ENCODE measurements around the gene CIB2.

DNA sequence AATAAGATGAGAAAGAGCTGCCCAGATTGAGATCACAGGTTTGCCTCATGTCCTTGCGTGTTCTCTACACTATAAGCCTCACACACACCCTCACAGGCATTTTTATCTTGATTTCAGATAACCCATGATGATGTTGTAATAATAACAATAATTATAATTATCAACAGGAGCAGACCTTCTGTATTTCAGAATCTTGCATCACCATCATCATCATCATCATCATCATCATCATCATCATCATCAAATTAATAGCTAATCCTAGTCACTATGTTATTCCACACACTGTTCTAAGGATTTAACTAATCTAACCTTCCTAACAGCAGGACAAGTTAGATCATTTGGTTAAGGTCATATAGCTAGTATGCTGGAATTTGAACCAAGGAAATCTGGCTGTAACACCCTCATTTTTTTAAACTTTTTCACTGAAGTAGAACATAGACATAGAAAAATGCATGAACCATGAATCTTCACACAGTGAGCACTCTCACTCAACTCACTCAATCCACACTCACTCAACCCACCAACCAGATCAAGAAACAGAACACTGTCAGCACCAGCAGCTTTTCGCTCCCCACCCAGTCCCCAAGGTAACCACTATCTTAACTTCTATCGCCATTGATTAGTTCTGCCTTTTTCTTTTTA lies 40.7 kb downstream of the CIB2 start:
- TF ChIP-seq POLR2AphosphoS5 (IDR thresholded peaks at IDR 0.05) (no peak), EP300 (IDR thresholded peaks at IDR 0.05) (no peak), POLR2A (IDR thresholded peaks at IDR 0.05; ENCODE audit: low read depth) (no peak)
- TF ChIP-seq, protein P1, sequence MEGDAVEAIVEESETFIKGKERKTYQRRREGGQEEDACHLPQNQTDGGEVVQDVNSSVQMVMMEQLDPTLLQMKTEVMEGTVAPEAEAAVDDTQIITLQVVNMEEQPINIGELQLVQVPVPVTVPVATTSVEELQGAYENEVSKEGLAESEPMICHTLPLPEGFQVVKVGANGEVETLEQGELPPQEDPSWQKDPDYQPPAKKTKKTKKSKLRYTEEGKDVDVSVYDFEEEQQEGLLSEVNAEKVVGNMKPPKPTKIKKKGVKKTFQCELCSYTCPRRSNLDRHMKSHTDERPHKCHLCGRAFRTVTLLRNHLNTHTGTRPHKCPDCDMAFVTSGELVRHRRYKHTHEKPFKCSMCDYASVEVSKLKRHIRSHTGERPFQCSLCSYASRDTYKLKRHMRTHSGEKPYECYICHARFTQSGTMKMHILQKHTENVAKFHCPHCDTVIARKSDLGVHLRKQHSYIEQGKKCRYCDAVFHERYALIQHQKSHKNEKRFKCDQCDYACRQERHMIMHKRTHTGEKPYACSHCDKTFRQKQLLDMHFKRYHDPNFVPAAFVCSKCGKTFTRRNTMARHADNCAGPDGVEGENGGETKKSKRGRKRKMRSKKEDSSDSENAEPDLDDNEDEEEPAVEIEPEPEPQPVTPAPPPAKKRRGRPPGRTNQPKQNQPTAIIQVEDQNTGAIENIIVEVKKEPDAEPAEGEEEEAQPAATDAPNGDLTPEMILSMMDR (IDR thresholded peaks at IDR 0.05) = no peak

Data from esophagus muscularis mucosa (tissue), 4 donors.